C4-2B (cell line): ENCODE measurements around the gene UNC5C.

Source experiments
- CTCF ChIP-seq: fragments of 450-650 bp; conservative IDR thresholded peaks from 2 replicates; pipeline ENCODE4 v1.5.1; 2017; ENCODE audit warnings: mild to moderate bottlenecking
- ZFX ChIP-seq: fragments of 450-650 bp; IDR thresholded peaks from 2 replicates; pipeline ENCODE4 v1.6.1; 2017

GRCh38 chr4:95181243-95181995, 367.4 kb downstream of the UNC5C start:
- TF ChIP-seq CTCF (no peak), ZFX (no peak)
